22Rv1 (cell line): ENCODE results near the gene GGTA1.
"Not testable (repeated sequence)": the region's sequence is repeated elsewhere in the genome, so short reads cannot be mapped to it uniquely, and the experiment has no call there.

Experiments used
- ZFX ChIP-seq: fragments of 450-650 bp; IDR thresholded peaks from 2 replicates; pipeline ENCODE4 v1.6.1; 2017; ENCODE audit warnings: antibody characterized with exemption, borderline replicate concordance
- TF ChIP-seq, protein P1 (sequence below): fragments of 450-650 bp; IDR thresholded peaks from 2 replicates; pipeline ENCODE4 v1.5.1; 2017; ENCODE audit warnings: mild to moderate bottlenecking

DNA sequence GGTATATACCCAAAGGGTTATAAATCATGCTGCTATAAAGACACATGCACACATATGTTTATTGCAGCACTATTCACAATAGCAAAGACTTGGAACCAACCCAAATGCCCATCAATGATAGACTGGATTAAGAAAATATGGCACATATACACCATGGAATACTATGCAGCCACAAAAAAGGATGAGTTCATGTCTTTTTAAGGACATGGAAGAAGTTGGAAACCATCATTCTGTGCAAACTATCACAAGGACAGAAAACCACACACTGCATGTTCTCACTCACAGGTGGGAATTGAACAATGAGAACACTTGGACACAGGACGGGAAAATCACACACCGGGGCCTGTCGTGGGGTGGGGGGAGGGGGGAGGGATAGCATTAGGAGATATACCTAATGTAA, 62.6 kb downstream of the GGTA1 start:
- TF ChIP-seq, protein P1, sequence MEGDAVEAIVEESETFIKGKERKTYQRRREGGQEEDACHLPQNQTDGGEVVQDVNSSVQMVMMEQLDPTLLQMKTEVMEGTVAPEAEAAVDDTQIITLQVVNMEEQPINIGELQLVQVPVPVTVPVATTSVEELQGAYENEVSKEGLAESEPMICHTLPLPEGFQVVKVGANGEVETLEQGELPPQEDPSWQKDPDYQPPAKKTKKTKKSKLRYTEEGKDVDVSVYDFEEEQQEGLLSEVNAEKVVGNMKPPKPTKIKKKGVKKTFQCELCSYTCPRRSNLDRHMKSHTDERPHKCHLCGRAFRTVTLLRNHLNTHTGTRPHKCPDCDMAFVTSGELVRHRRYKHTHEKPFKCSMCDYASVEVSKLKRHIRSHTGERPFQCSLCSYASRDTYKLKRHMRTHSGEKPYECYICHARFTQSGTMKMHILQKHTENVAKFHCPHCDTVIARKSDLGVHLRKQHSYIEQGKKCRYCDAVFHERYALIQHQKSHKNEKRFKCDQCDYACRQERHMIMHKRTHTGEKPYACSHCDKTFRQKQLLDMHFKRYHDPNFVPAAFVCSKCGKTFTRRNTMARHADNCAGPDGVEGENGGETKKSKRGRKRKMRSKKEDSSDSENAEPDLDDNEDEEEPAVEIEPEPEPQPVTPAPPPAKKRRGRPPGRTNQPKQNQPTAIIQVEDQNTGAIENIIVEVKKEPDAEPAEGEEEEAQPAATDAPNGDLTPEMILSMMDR, result not testable (repeated sequence)
- not testable (repeated sequence) for TF ChIP-seq ZFX
